ENCODE results near the gene LRPAP1.

GRCh38 chr4:3476341-3476747 lies 55.9 kb downstream of the LRPAP1 start:
- TF ChIP-seq, protein P1, sequence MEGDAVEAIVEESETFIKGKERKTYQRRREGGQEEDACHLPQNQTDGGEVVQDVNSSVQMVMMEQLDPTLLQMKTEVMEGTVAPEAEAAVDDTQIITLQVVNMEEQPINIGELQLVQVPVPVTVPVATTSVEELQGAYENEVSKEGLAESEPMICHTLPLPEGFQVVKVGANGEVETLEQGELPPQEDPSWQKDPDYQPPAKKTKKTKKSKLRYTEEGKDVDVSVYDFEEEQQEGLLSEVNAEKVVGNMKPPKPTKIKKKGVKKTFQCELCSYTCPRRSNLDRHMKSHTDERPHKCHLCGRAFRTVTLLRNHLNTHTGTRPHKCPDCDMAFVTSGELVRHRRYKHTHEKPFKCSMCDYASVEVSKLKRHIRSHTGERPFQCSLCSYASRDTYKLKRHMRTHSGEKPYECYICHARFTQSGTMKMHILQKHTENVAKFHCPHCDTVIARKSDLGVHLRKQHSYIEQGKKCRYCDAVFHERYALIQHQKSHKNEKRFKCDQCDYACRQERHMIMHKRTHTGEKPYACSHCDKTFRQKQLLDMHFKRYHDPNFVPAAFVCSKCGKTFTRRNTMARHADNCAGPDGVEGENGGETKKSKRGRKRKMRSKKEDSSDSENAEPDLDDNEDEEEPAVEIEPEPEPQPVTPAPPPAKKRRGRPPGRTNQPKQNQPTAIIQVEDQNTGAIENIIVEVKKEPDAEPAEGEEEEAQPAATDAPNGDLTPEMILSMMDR (IDR thresholded peaks at IDR 0.05): no peak
- TF ChIP-seq POLR2AphosphoS5 (IDR thresholded peaks at IDR 0.05): no peak

All from prostate gland (tissue), 2 donors.